ENCODE results near the gene PIGH. TPM values are rescaled to one million over a fixed set of nuclear protein-coding genes. Genes with fewer than 3 reads are reported as not detected.

Gene PIGH
- total and polyA plus RNA-seq, 11 donors, result 8.0 to 30.0 (median 11.4) TPM

- DNase-seq (no peak), ATAC-seq (no peak)
- no peaks in the 10 kb centered on the region for H3K4me1 ChIP-seq
- 83 to 86% (median 85%) methylated on average over 9 to 11 of the region's 11 CpGs for WGBS, 4 donors
- peaks cover 0 to 8% (median 0%) of the 10 kb centered on the region in 9 donors for H3K36me3 ChIP-seq
- H3K27me3 ChIP-seq, result no peaks in the 10 kb centered on the region
- H3K9me3 ChIP-seq, result no peaks in the 10 kb centered on the region
- H3K4me3 ChIP-seq, result no peak overlapping the region
- TF ChIP-seq POLR2A (IDR thresholded peaks at IDR 0.05) (no peak), CTCF (IDR thresholded peaks at IDR 0.05) (no peak)
- H3K27ac ChIP-seq, result no peak overlapping the region
- intact Hi-C loops (cut with DNase I), result loop anchor here in 5 of 10 donors (5.0 kb wide), 1 partner anchor 122 kb away; the partner anchor contains the start of gene RDH12 (in 5 of the 5)
Observed at GRCh38 chr14:67580336-67581171, 19.5 kb downstream of the PIGH start.

DNA sequence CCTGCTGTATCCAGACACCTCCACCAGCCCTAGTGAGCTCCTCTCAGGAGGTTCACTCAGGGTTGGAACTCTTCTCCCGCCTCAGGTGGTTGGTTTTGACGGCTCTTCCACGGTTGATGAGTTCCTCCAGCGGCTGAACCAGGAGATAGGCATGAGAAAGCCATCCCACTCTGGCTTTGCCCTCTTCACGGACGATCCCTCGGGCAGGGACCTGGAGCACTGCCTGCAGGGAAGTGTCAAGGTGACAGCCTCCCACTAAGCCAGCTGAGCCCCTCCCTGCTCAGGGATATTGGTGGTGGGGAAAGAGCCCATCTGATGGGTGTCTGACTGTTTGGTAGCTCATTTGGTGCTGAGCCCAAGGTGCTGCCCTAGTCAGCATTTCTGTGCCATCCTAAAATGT, 20.4 kb downstream of the PIGH start:
- 82 to 87% (median 84%) methylated on average over 6 to 7 of the region's 7 CpGs for WGBS, 4 donors
- DNase-seq, result no peak
- H3K27ac ChIP-seq, result no peak overlapping the region
- peaks cover 0 to 6% (median 0%) of the 10 kb centered on the region in 9 donors for H3K36me3 ChIP-seq
- no peaks in the 10 kb centered on the region for H3K9me3 ChIP-seq
- ATAC-seq, result no peak
- no peak overlapping the region for H3K4me3 ChIP-seq
- TF ChIP-seq POLR2A (IDR thresholded peaks at IDR 0.05) (no peak), CTCF (IDR thresholded peaks at IDR 0.05) (no peak)
- intact Hi-C loops (cut with DNase I), result loop anchor here in 5 of 10 donors (5.0 to 10.0 kb wide), 2 partner anchors 55 to 123 kb away; partner anchors contain the start of gene RDH12 (in 5 of the 5)
- no peaks in the 10 kb centered on the region for H3K27me3 ChIP-seq
- H3K4me1 ChIP-seq, result no peaks in the 10 kb centered on the region

- Histone ChIP-seq H3K9me3 (no peaks in the 10 kb centered on the region), H3K27me3 (no peaks in the 10 kb centered on the region), H3K27ac (no peak overlapping the region), H3K4me3 (no peak overlapping the region), H3K4me1 (no peaks in the 10 kb centered on the region), H3K36me3 (peaks cover 0 to 6% (median 0%) of the 10 kb centered on the region in 9 donors)
- no peak for TF ChIP-seq POLR2A (IDR thresholded peaks at IDR 0.05)
- TF ChIP-seq CTCF (IDR thresholded peaks at IDR 0.05), result no peak
- intact Hi-C loops (cut with DNase I), result loop anchor here in 1 of 10 donors (10.0 kb wide), 1 partner anchor 54 kb away; no protein-coding TSS in a partner anchor
- DNase-seq (no peak), ATAC-seq (no peak)
- WGBS, 4 donors, result 79 to 89% (median 84%) methylated on average over 15 of the region's 15 CpGs
Observed at GRCh38 chr14:67579040-67579439, 21.0 kb downstream of the PIGH start.
